Activated CD4-positive, CD25-positive, alpha-beta regulatory T cell treated with anti-CD3 and anti-CD28 coated beads, Interleukin-2, amount 50 U/mL, for 24 hours (primary cell): ENCODE data around the gene SCCPDH.
A peak's percentile ranks its signal among the peaks of the same experiment; 100 is the strongest.
"Not testable (repeated sequence)": the region's sequence is repeated elsewhere in the genome, so short reads cannot be mapped to it uniquely, and the experiment has no call there.

Experiments used
- ATAC-seq, 2 donors: fragments of 150-1000 bp; cut with Tn5 transposase; one replicate each; pipeline ENCODE4 v1.10.0; 2021; ENCODE audit warnings: mild to moderate bottlenecking in 1 of 2, moderate library complexity in 1 of 2

Gene SCCPDH, protein sequence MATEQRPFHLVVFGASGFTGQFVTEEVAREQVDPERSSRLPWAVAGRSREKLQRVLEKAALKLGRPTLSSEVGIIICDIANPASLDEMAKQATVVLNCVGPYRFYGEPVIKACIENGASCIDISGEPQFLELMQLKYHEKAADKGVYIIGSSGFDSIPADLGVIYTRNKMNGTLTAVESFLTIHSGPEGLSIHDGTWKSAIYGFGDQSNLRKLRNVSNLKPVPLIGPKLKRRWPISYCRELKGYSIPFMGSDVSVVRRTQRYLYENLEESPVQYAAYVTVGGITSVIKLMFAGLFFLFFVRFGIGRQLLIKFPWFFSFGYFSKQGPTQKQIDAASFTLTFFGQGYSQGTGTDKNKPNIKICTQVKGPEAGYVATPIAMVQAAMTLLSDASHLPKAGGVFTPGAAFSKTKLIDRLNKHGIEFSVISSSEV

DNA sequence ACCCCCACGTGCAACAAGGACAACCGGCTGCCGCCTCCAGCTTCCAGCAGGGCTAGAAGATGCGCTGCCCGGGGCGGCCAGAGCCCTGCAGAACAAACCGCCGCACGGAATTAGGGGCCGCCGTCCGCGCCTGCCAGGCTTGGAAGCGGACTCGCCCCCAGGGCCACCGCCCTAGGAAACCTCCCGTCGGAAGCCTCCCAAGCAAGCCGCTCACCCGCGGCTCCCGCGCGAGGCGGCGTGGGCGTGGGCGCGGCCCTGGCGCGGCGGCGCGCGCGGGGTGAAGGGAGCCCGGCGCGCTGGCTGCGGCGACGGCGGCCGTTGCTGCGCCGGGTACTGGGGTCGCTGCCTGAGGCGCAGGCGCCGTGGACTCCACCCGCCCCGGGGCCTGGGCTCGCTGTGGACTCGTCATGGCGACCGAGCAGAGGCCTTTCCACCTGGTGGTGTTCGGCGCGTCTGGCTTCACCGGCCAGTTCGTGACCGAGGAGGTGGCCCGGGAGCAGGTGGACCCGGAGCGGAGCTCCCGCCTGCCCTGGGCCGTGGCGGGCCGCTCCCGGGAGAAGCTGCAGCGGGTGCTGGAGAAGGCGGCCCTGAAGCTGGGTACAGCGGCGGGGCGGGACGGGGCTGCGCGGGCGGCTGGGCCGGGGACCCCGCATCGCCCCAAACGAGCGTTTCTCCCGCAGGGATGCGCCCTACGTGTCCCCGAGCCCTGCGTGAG is at the start of gene SCCPDH:
Gene SCCPDH (plus strand): TSS at position 394 of the 715 bp plus-strand sequence. CDS start 14 bp downstream, at position 408.
- peak; percentile 94 to 96 for ATAC-seq

DNA sequence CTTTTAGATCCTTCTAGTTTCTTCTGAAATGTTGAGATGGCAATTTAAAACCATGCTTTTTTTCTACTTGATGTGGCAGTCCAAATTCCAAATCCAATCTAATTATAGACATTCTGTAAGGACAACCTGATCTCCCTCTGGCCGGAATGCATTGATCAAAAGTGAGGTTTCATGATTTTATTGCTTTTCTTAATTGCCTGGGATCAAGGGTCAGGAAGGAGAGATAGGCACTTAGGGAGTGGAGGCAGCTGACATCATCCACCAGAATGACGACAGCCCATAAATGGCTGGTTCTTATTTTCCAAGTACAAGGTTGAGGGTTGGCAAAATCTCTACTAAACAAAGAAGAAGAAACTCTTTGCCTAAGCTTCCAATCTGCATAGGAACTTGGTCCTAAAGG is 46.4 kb upstream of the SCCPDH start:
- ATAC-seq = no peak

DNA sequence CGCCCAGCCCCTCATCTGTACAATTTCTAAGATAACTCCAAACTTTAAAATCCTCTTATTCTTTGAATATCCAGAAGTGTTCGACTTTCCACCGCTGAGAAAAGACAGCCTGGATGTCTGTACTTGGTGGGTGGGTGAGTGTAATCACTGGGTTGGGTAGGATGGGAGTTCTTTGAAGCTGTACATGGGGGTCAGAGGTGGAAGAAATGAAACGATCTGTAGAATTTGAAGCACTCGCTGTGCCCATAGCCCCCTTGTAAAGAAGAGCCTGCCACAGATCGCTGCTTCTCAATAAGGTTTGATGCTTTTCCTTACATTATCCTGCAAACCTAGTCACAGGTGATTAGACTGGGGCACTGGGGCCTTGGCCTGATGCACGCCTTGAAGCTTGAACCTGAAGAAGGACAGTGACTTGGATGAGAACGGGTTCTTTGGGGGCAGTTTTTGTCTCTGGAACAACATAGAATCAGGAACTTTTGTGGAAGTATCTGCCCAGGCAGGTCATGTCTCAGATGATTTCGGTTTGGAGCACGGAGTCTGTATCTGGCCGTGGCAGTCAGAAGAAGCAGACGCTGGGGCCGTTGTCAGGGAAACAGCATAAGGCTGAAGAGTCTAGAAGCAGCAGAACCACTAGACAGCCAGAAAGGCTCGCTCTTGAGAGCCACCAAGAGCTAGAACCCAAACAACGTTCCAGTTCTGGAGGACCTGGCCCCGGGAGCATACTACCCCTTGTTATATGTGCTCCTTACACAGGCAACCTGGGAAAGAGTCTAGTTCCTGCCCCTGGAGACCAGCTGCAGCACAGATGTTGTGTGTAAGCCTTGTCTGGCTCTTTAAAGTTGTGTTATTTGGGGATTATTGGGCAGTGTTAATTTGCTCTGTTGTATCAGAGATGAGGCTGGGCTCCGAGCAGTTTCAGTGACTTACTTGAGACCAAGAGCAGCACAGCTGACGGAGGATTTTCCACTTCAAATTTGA is 45.1 kb upstream of the SCCPDH start:
- ATAC-seq = no peak

DNA sequence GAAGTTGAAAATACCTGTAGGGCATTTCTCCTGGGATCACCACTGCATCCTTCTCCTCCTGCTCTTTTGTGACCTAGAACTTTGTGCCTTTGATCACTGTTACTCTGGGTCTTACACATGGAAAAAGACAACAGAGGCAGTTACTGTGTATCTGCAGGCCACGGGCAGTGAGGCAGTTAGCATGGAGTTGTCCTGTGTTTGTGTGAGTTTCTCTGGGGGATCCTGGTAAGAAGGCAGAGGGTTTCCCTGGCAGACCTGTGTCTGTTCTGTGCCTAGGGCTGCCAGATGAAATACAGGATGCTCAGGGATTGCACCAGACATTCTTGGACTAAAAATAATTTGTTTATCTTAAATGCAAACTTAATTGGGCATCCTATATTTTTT is 44.4 kb upstream of the SCCPDH start:
- ATAC-seq = no peak

DNA sequence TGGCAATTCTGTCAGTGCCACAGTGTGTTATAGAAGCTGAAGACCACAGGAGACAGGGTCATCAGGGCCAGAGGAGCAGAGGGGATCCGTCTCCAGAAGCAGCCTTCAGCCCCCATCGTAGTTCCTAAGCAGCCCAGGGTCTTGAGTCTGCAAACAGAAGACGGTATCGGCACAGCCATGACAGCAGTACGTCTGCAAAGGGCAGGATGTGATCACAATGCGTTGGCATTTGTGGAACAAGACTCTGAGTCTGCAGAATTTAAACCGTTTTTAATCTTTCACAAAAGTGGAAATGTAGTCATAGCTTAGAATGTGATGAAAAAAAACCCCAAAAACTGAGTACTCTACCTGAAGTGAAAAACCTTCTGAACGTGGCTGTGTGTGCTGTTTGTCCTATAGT is 44.0 kb upstream of the SCCPDH start:
- no peak for ATAC-seq

DNA sequence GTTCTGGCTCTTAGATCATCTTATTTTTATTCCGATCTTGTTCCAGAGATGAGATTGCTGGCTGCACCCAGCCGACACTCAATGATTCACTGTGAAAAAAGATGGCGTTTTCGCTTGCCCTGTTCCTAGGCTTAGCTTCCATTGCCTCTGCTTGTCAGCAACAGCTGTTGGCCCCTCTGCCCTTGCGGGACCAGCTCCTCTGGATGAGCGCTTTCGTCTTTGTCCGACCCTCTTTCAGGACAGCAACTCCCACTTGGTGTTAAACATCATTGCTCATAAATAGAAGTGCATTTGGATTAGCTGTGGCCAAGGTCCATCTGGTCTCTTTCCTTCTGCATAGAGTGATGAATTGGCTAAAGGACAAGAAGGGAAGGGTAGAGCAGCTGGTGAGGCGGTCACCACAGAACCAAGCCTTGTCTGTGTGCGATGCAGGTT is 43.5 kb upstream of the SCCPDH start:
- no peak for ATAC-seq

DNA sequence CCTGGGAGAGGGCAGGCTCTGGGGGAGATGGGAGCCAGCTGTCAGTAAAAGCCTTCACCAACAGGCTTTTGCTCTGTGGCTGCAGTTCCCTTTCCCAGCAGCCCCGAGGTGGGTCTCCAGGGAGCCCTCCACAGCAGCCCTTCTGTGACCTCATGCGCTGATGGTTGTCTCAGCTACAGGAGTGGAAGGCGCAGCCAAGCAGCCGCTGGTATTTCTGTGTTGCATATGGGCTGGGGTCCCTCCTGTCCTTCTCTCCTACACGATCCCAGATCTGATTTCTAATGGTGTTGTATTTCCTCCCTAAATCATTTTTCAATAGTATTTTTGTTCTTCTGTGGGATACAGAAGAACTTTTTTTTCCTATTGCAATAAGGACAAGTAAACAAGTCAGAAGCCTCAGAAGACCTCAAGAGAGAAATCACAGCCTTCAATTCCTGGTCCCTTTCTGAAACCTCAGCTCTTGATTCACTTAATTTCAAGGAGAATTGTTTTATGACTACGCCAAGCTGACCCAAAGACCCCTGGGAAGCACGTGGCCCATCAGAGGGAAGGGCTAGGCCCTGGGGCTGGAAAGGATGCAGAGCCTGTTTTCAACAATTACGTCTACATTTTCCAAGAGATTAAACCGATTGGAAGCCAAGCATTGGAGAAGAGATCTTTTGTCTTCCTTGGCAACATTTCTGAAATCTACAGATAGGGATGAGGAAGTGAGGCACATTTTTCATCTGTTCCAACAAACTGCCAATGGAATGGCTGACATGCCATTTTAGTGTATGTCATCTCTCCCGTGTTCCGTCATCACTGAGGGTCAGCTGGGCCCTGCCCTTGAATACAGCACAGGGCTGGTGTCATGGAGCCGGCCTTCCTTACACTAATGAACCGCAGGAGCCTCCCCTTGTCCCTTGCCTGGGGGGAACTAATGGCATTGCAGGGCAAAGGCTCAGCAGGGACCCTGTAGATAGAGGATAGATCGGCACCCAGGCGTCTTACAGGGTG is 42.0 kb upstream of the SCCPDH start:
- ATAC-seq = no peak

DNA sequence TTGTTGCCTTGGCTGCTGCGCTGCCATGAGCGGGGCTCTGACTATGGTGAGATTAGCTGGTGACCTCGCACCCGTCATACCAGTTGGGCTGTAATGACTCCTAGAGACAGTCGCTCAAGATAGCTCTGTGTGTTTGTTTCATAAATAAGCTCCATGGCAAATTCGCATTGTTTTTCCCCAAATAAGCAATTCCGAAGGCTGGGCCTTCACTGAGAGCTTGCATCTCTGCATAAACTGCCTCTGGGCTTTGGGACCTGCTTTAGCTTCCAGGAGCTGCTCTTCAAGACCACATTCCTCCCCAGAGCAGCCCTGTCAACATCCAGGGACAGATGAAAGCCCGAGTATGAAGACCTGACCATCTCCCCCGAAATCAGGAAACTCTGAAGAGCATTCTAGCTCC is 40.7 kb upstream of the SCCPDH start:
- ATAC-seq = no peak

DNA sequence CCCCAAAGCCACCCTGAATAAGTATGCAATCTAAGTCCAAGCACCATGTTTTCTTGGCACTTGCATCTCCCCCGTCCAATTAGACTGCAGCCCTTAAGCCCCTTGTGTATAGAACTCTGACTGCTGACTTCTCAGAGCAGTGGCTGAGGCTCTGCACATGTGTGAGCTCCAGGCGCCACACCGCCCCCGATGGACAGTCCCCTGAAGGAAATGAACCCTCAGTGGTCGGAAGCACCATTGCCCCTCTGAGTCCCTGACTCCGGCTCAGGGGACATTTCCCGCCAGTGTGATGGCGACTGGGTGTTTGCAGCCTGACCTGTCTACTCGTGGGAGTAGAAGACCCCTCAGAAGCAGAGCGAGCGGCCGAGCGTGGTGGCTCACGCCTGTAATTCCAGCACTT is 37.2 kb upstream of the SCCPDH start:
- ATAC-seq = no peak

DNA sequence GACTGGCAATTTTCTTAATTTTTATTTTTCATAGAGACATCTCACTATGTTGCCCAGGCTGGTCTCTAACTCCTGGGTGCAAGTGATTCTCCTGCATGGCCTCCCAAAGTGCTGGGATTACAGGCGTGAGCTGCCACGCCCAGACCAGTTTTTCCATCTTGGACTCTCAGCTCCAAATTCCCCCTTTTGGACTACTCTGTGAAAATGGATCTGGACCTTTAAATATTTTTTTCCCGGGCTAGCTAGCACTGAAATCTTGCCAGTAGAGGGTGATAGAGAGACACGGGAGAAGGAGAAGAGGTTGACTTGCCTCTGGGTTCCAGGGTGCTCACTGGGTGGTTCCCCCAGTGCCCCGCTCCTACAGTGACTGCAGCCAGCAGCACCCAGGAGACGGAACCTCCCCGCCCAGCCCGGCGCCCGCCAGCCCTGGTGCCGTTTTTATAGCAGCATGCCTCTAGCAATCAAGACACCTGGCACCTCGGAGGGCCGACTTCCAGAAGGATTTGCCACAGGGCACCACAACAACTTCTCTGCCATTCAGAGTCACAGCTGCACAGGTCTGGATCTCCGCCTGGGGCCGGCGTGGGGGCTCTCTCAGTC is 34.7 kb upstream of the SCCPDH start:
- ATAC-seq = peak; percentile 67 to 89

DNA sequence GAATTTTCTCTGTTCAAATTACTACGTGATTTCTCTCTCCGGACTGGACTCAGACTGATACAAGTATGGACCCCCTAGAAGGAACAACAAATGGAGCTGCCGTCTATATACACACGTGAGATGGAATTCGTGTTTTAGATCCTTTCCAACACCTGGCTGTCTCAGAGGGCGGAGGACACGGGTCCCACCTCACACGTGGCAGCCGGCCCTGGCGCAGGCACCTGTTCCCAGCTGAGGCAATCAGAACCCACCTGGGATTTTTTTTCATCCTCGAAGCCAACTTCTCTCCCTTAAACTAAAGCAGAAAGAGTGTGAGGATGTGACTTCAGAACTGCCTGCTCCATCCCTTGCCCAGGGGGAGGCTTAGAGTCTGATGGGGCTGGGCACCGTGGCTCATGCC is 34.1 kb upstream of the SCCPDH start:
- no peak for ATAC-seq

DNA sequence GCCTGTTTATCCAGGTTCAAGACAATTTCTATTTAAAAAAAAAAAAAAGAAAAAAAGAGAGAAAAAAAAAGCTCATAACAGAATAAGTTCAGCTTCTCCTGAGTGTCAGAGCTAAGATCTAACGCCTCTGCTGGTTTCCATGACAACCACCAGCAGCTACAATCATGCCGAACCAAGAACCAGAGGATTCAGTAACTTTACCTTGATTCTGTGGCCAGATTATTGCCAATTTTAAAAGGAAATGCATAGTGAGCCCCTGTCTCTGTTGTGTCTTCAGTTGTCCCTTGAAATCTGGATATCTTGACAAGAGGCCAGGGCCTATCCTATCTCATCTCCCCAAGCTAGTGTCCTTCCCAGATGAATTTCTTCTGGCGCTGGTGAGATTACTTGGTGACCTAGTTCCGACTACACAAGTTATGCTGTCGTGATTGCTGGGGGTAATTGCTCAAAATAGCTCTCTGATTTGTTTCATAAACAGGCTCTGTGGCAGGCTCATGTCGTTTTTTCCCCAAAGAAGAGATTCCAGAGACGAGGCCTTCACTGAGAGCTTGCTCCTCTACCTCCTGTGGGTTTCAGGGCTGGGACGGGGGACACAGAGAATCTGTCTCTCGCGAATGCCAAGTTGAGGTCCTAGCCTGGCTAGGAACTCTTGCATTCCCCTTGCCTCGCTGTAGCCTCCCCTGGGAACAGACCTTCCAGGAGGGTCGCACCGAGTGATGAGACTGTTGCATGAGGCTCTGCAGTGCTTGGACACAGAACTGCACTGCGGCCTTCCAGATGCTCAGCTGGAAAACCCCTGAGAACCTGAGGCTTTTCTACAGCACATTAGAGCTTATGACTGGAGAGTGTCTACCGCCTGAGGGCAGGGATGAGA is 32.4 kb upstream of the SCCPDH start:
- no peak for ATAC-seq

DNA sequence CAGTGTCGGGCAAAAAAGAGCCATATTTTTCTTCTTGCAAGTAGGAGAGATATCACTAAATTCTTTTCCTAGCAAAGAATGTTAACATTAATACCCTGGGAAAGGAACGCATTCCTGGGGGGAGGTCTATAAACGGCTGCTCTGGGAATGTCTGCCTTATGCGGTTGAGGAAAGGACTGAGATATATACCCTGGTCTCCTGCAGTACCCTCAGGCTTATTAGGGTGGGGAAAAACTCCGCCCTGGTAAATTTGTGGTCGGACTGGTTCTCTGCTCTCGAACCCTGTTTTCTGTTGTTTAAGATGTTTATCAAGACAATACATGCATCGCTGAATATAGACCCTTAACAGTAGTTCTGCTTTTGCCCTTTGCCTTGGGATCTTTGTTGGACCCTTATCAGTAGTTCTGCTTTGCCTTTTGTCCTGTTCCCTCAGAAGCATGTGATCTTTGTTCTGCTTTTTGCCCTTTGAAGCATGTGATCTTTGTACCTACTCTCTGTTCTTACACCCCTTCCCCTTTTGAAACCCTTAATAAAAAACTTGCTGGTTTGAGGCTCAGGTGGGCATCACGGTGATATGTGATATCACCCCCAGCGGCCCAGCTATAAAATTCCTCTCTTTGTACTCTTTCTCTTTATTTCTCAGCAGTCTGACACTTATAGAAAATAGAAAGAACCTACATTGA is 29.9 kb upstream of the SCCPDH start:
- not testable (repeated sequence) for ATAC-seq

DNA sequence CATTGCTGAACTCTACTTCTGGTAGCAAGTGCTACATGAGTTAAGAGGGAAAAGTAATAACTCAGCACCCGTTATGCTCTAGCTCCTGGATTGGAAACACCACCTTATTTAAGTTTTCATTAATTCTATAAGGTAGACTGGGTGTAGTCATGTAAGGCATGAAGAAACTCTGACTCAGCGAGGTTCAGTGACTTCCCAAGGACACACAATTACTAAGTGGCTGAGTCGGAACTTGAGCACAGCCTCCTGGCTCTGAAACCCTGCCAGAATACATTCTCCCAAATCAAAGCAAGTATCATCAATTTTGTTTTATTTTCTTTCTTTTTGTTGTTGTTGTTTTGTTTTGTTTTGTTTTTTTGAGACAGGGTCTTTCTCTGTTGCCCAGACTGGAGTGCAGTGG is 29.1 kb upstream of the SCCPDH start:
- no peak for ATAC-seq

DNA sequence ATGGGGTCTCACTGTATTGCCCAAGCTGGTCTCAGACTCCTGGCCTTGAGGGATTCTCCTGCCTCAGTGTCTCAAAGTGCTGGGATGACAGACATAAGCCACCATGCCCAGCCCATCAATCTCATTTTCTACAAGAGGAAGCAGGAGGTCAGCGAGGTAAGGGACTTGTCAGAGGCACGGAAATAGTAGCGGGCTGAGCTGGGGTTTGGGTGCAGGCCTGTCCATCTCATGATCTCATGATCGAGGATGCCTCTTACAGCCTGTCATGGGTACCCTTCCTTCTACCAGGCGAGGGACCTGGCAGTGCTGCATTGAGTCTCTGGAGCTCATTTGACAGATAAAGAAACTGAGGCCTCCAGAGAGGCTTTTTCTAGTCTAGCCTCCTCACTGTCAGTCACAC is 28.5 kb upstream of the SCCPDH start:
- no peak for ATAC-seq

DNA sequence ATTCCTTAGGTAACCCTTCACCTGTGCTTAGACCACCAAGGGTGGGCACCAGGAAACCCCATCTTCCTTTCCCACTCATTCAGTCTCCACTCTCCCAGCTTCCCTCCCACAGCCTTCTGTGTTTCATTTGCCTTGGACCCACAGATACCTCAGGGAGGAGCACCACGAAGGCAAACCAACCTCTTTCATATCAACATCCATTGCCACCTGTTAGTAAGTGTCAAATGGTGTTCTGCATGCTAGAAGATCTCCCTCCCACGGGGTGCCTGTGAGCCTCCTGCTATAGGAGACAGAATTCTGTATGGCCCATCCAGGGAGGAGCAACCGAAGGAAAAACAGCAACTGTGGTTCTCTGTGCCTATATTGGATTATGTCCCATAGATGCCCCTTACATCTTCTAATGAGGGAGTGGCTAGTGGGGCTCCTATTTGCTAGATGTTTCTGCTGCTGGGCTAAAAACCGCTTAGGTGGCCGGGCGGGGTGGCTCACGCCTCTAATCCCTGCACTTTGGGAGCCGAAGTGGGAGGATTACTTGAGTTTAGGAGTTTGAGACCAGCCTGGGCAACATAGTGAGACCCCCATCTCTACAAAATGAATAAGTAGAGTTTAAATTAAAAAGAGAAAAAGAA is 25.6 kb upstream of the SCCPDH start:
- ATAC-seq = no peak

DNA sequence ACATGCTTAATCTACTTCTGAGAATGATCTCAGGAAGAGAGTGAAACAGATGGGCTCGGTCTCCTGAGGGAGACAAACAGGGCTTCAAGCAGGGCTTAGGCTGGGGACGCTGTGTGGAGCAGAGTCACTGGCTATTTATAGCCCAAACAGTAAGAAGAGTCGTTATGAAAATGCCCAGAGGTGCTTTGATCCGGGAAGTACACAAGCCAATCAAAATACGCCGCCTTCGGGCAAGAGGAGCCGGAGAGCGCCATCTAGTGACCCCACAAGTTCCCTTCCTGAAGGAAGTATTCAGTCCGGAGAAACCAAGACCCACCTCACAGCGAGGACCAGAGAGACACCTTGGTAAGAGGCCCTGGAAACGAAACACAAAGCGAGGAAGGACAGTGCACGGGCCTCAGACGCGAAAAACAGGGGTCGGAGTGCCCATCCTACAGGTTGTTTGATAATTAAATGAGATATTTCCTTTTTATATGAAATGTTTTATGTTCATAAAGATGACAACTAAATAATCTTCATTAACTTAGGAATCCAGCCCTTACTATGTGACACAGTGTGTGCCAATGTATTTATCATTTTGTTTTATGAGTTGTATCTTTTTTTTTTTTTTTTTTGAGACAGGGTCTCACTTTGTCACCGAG is 25.0 kb upstream of the SCCPDH start:
- peak; percentile 100 for ATAC-seq

DNA sequence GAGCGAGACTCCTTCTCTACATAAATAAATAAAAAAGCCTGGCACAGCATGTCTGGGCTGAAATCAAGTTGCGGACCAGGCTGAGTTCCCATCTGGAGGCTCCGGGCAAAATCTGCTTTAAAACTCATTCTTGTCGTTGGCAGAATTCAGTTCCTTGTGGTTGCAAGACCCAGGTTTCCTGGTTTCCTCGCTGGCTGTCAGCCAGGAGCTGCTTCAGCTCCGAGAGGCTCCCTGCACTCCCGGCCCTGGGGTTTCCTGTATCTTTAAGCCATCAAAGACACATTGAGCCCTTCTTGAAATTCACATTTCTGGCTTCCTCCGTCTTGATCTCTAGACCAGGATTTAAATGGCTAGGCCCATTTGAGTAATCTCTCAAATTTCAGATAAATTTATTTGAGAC is 20.6 kb upstream of the SCCPDH start:
- no peak for ATAC-seq

DNA sequence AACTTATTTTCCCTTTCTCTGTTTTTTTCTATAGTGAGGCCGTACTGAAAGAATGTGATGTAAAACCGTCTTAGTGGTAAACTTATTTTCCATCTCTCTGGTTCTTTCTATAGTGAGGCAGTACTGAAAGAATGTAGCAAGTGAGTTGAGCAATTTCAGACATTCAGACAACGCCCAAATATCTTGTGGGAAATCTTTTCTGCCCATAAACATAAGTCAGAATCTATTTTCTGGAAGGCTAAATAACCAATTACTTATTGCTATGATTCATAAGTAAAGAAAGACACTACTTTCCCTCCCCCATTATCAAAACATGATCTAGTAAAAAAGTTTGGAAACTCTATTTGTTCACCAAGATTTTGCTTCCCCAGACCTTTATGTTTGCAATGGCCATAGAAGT is 18.8 kb upstream of the SCCPDH start:
- ATAC-seq = no peak
